Activated naive CD8-positive, alpha-beta T cell (primary cell): ENCODE results near the gene EYS.
"Not testable (repeated sequence)": the region's sequence is repeated elsewhere in the genome, so short reads cannot be mapped to it uniquely, and the experiment has no call there.

Experiments used
- H3K27ac Mint-ChIP-seq: one replicate; pipeline ENCODE4 v1.8.0; 2021; ENCODE audit warnings: mixed read lengths
- H3K27me3 Mint-ChIP-seq: one replicate; pipeline ENCODE4 v1.8.0; 2021; ENCODE audit warnings: mixed read lengths
- H3K36me3 Mint-ChIP-seq: one replicate; pipeline ENCODE4 v1.8.0; 2021; ENCODE audit warnings: mixed read lengths
- H3K4me1 Mint-ChIP-seq: one replicate; pipeline ENCODE4 v1.8.0; 2021; ENCODE audit warnings: low read depth, mixed read lengths
- H3K4me3 Mint-ChIP-seq: one replicate; pipeline ENCODE4 v1.8.0; 2021; ENCODE audit warnings: mild to moderate bottlenecking, mixed read lengths
- H3K9me3 Mint-ChIP-seq: one replicate; pipeline ENCODE4 v1.8.0; 2021; ENCODE audit warnings: low read depth, mixed read lengths

EYS gene

DNA sequence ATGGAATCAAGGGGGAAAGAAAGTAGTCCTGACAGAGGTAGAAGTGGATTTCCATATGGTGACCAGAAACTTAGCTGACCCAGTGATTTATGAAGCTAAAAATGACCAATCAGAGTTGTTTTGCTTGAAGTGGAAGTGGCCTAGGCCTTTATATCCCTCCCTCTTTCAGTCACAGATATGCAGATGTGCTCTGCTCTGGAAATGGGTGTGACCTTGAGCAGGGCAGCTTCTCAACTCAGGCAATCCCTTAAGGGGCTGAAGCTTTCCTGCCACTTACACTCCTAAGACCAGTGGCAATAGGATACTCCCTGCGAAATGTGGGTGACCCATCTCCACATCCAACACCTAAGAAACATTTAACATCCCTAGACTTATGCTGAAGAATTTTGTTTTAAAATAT, 256.6 kb downstream of the EYS start:
- no peaks in the 10 kb centered on the region for H3K36me3 Mint-ChIP-seq
- no peaks in the 10 kb centered on the region for H3K27me3 Mint-ChIP-seq
- no peak overlapping the region for H3K4me3 Mint-ChIP-seq
- H3K27ac Mint-ChIP-seq: no peak overlapping the region
- no peaks in the 10 kb centered on the region for H3K4me1 Mint-ChIP-seq
- peaks cover 8% of the 10 kb centered on the region for H3K9me3 Mint-ChIP-seq

DNA sequence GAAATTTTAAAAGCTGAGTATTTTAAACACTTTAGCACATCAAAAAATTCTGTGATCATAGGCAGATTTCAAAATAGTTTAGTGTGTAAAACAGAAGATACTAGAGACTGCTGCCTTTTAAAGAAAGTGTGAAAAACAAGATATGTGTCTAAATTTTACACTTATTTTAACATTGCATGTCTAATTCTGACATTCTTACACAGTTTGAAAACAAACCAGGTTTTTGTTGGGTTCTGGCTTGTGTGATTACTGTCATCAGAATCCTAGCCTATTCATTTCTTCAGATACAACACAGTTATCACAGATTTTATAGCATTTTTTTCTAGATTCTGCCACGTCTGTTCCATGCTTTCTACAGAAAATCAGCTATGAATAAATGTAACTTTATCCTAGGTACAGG, 257.1 kb downstream of the EYS start:
- peaks cover 3% of the 10 kb centered on the region for H3K9me3 Mint-ChIP-seq
- no peaks in the 10 kb centered on the region for H3K27me3 Mint-ChIP-seq
- no peak overlapping the region for H3K4me3 Mint-ChIP-seq
- H3K27ac Mint-ChIP-seq: no peak overlapping the region
- H3K4me1 Mint-ChIP-seq: no peaks in the 10 kb centered on the region
- H3K36me3 Mint-ChIP-seq: no peaks in the 10 kb centered on the region

DNA sequence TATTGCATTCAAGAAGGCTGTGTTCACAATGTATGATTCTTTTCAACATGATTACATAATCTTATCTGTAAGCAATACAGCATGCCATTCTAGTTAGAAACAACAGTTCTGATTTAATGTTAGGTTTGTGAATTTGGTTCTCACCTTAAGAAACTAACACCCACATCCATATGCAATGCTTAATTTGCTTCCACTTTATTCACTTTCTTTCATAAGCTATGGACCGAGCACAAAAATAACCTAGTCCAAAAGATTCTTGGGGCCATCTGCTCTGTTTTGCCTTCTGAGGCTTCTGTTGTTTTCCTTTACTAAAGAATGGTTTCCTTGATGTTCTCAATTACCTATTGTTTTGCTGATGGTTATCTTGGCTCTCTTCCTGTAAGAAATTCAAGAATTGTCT, 258.2 kb downstream of the EYS start:
- Mint-ChIP-seq H3K4me3 (no peak overlapping the region), H3K36me3 (no peaks in the 10 kb centered on the region), H3K27ac (no peak overlapping the region), H3K9me3 (peaks cover 3% of the 10 kb centered on the region), H3K4me1 (no peaks in the 10 kb centered on the region), H3K27me3 (no peaks in the 10 kb centered on the region)

DNA sequence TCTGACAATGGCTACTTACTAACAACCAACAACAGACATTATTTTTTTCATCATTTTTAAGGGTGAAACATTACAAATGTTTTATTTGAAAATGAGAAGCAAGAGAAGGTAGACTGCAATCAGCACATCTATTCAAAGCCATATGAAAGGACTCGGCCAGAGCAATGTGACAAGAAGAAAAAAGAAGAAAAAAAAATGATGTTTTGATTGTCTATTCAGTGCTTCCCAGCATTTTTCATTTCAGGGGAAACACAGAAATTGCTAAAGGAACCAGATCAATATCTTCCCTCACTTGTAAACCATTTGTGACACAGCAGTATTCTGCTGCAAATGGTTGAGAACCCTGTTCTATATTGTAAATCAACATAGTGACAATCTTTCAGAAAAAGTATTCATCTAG, 270.7 kb downstream of the EYS start:
- Mint-ChIP-seq H3K36me3 (no peaks in the 10 kb centered on the region), H3K27ac (no peak overlapping the region), H3K9me3 (peaks cover 13% of the 10 kb centered on the region), H3K4me1 (no peaks in the 10 kb centered on the region), H3K27me3 (no peaks in the 10 kb centered on the region), H3K4me3 (no peak overlapping the region)

DNA sequence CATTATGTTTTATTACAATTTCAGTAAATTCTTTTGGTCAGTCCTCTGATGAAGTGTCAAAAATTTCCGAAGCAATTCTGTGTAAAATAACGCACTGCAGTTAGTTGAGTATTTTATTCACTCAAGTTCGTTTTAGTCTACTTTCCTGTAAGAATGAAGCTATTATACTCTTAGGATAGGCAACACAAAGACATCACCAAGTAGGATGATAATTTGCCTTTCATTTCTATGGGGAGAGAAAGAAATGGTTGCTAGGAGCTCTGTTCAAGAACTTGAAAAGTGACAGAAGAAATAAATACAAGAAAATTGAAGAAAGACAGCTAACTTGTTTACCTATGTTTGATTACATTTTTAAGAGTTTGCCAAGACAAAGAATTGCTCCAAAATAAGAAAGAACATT, 290.4 kb downstream of the EYS start:
- Mint-ChIP-seq H3K9me3 (peaks cover 8% of the 10 kb centered on the region), H3K36me3 (no peaks in the 10 kb centered on the region), H3K27ac (no peak overlapping the region), H3K4me3 (no peak overlapping the region), H3K27me3 (no peaks in the 10 kb centered on the region), H3K4me1 (no peaks in the 10 kb centered on the region)

DNA sequence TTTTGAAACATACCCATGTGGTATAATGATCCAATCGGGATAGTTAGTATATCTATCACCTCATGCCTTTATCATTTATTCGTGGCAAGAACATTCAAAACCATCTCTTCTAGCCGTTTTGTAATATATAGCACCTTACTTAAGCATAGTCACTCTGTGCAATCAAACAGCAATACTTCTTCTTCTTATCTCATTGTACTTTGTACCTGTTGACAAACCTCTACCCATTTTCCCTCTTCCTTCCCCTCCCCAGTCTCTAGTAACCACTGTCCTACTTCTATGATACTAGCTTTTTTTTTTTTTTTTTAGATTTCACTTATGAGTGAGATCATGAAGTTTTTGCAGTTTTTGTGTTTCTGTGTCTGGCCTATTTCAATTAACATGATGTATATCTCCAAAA, 296.7 kb downstream of the EYS start:
- no peaks in the 10 kb centered on the region for H3K4me1 Mint-ChIP-seq
- no peaks in the 10 kb centered on the region for H3K27me3 Mint-ChIP-seq
- no peak overlapping the region for H3K4me3 Mint-ChIP-seq
- H3K36me3 Mint-ChIP-seq: no peaks in the 10 kb centered on the region
- no peak overlapping the region for H3K27ac Mint-ChIP-seq
- H3K9me3 Mint-ChIP-seq: peaks cover 16% of the 10 kb centered on the region

DNA sequence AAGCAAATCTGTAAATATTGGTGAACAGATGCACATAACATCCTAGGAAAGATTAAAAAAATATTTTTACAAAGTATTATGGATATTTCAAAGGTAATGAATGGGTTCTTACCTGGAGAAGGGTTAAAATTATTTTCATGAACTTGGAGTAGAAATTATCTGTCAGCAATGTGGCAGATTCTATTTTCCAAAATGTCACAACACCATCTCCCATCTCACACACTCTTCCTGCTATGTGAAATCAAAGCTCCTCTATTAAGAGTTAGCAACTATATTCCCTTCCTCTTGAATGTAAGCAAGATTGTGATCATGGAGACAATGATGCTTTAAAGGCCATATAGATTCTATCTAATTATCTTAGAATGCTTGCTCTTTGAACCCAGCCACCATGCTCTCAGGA, 304.5 kb downstream of the EYS start:
- no peaks in the 10 kb centered on the region for H3K4me1 Mint-ChIP-seq
- peaks cover 16% of the 10 kb centered on the region for H3K9me3 Mint-ChIP-seq
- H3K4me3 Mint-ChIP-seq: no peak overlapping the region
- H3K27ac Mint-ChIP-seq: no peak overlapping the region
- H3K36me3 Mint-ChIP-seq: peaks cover 2% of the 10 kb centered on the region
- H3K27me3 Mint-ChIP-seq: no peaks in the 10 kb centered on the region

DNA sequence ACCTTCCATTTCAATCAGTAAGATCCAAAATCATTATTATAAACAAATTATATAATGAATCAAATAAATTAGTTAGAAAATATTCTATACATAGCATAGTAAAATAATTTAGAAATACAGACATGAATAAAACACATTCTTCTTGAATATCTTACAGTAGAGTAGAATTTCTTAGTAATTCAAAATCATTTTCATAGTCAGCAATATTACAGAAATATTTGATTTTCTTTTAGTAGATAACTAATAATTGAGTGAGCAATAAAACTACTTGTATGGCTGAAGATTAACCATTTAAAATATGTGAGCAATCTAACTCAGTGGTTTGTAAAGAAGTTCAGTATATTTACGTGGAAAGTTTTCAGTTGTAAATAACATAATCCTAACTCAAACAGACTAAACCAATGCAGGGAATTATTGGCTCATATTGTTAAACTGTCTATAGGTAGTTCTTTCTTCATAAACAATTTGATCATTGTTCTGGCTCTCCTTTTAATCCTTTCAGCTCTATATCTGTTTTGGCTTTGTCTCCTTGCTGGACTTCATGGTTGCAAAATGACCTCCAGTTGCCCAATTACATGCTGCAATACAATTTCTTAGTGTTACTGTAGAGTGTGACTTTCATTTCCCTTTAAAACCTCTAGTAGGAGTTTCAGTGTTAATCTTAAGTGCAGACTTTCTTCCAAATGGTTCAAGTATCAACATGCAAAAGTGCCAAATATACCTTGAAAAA, 307.5 kb downstream of the EYS start:
- Mint-ChIP-seq H3K9me3 (peaks cover 23% of the 10 kb centered on the region), H3K36me3 (peaks cover 2% of the 10 kb centered on the region), H3K27me3 (no peaks in the 10 kb centered on the region), H3K27ac (no peak overlapping the region), H3K4me1 (no peaks in the 10 kb centered on the region), H3K4me3 (no peak overlapping the region)

DNA sequence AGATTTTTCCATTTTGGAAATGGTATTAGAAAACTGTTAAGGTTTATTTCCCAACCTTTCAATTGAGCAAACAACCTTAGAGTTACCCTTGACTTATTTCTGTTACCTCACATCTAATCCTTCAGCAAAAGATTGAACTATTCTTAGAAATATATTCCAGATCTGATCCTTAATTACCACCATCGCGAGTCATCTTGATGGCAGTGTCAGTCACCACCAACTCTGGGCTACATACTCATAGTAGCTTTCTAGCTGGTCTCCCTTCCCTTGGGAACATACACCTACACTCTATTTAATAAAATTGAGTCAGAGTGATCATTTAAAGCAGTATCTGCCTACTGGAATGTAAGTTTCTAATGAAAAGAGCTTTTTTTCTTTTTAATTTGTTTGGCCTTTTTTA, 308.2 kb downstream of the EYS start:
- no peak overlapping the region for H3K4me3 Mint-ChIP-seq
- H3K9me3 Mint-ChIP-seq: peaks cover 24% of the 10 kb centered on the region
- H3K27me3 Mint-ChIP-seq: no peaks in the 10 kb centered on the region
- no peak overlapping the region for H3K27ac Mint-ChIP-seq
- H3K36me3 Mint-ChIP-seq: no peaks in the 10 kb centered on the region
- no peaks in the 10 kb centered on the region for H3K4me1 Mint-ChIP-seq

DNA sequence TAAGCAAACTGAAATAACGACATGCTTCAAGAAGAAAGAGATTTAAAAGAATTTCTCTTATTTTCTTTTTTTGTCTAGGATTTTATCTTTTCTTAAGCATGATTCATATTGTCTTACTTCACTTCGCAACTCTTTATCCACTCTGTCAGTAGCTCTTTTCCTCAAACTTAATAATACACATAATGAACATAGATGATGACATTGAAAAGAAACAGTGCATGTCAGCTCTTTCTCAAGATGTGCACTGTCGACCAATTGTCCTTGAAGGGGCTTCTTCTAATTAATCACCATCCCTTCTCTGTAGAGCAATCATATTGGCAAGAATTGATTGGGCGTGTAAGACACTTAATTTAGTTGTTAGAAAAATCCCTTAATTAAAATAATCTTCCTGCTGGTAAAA, 356.5 kb downstream of the EYS start:
- no peaks in the 10 kb centered on the region for H3K27me3 Mint-ChIP-seq
- no peak overlapping the region for H3K4me3 Mint-ChIP-seq
- H3K36me3 Mint-ChIP-seq: no peaks in the 10 kb centered on the region
- H3K4me1 Mint-ChIP-seq: no peaks in the 10 kb centered on the region
- H3K27ac Mint-ChIP-seq: no peak overlapping the region
- peaks cover 25% of the 10 kb centered on the region for H3K9me3 Mint-ChIP-seq

DNA sequence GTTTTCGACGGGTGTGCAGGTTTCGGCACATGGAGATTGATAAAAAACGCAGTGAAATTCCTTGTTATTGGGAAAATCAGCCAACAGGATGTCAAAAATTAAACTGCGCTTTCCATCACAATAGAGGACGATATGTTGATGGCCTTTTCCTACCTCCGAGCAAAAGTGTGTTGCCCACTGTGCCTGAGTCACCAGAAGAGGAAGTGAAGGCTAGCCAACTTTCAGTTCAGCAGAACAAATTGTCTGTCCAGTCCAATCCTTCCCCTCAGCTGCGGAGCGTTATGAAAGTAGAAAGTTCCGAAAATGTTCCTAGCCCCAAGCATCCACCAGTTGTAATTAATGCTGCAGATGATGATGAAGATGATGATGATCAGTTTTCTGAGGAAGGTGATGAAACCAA, 404.4 kb downstream of the EYS start:
- H3K27ac Mint-ChIP-seq, H3K4me3 Mint-ChIP-seq, H3K36me3 Mint-ChIP-seq, H3K27me3 Mint-ChIP-seq, H3K9me3 Mint-ChIP-seq, H3K4me1 Mint-ChIP-seq: not testable (repeated sequence)

DNA sequence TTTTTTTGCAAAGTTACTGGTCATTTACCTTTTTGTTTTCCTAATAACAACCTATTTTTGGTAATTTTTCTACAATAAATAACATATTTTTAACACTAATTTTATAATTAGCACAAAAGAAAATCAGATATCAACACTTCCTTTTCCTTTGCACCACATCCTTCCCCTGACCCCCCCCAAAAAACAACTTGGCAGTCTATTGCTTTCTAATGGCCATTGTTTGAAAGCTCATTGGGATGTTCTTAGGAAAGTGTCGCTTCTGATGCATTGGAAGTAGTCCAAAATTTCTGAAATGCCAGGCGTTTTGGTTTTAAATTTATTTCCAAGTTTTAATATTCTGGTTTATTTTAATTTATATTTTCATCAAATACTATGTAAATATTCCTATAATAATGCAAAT, 407.8 kb downstream of the EYS start:
- no peaks in the 10 kb centered on the region for H3K36me3 Mint-ChIP-seq
- no peak overlapping the region for H3K27ac Mint-ChIP-seq
- no peak overlapping the region for H3K4me3 Mint-ChIP-seq
- peaks cover 7% of the 10 kb centered on the region for H3K9me3 Mint-ChIP-seq
- H3K4me1 Mint-ChIP-seq: no peaks in the 10 kb centered on the region
- no peaks in the 10 kb centered on the region for H3K27me3 Mint-ChIP-seq

DNA sequence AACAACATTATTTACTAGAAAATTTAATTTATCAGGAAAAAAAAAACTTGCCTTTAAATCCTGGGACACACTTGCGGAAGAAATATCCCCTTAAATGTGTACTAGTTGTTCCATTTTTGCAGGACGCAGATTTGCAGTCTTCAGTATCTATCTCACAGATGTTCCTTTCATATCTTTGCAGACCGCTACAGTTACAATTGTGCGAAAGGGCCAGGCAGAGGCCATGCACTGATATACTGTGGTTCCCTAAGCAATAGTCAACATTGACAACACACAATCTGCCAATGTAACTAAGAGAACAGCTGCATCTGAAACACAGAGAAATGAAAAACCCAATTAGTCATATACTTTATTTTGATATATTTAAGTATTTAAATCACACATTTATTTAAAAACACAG, 411.2 kb downstream of the EYS start:
- no peaks in the 10 kb centered on the region for H3K27me3 Mint-ChIP-seq
- no peak overlapping the region for H3K4me3 Mint-ChIP-seq
- peaks cover 11% of the 10 kb centered on the region for H3K9me3 Mint-ChIP-seq
- H3K27ac Mint-ChIP-seq: no peak overlapping the region
- no peaks in the 10 kb centered on the region for H3K4me1 Mint-ChIP-seq
- no peaks in the 10 kb centered on the region for H3K36me3 Mint-ChIP-seq

DNA sequence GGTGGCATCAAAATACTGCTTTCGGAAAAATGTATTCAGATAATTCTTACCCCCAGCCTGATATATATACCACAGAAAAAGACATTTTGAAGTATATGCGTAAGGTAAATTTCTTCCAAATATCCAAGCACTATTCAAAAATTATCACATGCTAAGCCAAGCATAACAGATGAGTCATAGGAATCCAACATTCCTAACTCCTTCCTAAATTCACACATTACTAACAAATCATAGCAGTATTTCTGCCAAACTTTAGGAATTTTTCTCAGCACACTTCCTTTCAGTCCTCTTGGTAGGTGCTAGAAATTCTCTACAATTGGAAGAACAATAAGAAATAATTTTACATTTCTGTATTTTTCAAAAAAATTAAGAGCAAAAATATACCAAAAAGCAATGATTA, 417.5 kb downstream of the EYS start:
- H3K27me3 Mint-ChIP-seq: no peaks in the 10 kb centered on the region
- H3K4me1 Mint-ChIP-seq: no peaks in the 10 kb centered on the region
- no peaks in the 10 kb centered on the region for H3K36me3 Mint-ChIP-seq
- peaks cover 3% of the 10 kb centered on the region for H3K9me3 Mint-ChIP-seq
- H3K27ac Mint-ChIP-seq: no peak overlapping the region
- H3K4me3 Mint-ChIP-seq: no peak overlapping the region

DNA sequence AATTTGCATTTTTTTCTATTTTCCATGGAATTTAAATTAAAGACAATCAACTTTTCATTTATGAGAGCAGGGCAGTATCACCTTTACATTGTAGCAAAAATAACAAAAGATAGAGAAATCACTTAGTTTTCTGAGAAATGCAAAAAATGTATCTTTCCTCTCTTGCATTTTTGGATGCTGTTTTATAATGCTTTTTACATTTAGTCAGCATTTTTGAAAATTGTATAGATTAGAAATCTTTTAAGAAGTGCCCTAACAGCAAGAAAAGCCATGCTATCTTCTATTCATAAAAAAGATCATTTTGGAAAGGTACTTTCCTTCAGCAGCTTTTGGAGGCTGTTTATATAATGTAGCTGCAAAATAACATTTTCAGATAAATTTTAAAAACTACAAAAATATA, 421.8 kb downstream of the EYS start:
- Mint-ChIP-seq H3K9me3 (peaks cover 6% of the 10 kb centered on the region), H3K27ac (no peak overlapping the region), H3K4me1 (no peaks in the 10 kb centered on the region), H3K36me3 (no peaks in the 10 kb centered on the region), H3K4me3 (no peak overlapping the region), H3K27me3 (no peaks in the 10 kb centered on the region)

DNA sequence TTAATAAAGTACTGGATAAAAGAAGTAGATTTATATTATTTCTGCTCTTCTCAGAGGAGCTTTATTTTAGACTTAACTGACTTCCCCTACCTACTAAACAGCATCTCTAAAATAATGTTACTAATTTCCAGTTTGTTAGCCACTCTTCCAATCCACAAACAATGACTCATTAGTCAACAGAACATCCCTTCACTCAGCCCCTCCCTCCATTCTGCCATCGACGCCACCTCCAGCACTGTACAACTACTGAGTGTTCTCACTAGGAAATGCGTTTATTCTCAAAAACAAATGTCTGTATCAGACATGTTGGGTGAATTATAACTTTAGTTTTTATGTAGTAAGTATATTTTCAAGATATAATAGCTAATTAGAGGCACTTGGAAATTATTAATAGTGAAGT, 427.0 kb downstream of the EYS start:
- H3K36me3 Mint-ChIP-seq: no peaks in the 10 kb centered on the region
- peaks cover 21% of the 10 kb centered on the region for H3K9me3 Mint-ChIP-seq
- H3K27ac Mint-ChIP-seq: no peak overlapping the region
- no peaks in the 10 kb centered on the region for H3K4me1 Mint-ChIP-seq
- H3K27me3 Mint-ChIP-seq: no peaks in the 10 kb centered on the region
- no peak overlapping the region for H3K4me3 Mint-ChIP-seq
